ENCODE data around the gene CNTN4.

DNA sequence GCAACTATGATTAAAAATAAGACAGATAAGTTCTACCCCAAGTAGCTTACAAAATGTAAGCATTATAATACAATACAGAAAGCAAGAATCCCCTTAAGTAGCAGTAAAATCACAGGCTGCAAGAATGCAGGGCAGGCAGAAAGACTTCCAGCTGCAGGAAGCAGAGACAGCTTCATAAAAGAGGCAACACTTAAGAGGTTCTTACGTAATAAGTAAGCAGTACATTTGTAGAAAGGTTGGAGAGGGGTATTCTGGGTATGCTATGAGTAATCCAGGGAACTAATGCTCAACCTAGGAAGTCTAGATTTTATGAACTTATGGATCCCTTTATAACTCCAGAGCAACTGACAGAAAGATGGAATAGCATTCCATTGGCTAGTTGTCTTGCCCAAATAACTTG lies 859.9 kb downstream of the CNTN4 start:
- TF ChIP-seq POLR2A (IDR thresholded peaks at IDR 0.05), result no peak
- TF ChIP-seq, protein P1, sequence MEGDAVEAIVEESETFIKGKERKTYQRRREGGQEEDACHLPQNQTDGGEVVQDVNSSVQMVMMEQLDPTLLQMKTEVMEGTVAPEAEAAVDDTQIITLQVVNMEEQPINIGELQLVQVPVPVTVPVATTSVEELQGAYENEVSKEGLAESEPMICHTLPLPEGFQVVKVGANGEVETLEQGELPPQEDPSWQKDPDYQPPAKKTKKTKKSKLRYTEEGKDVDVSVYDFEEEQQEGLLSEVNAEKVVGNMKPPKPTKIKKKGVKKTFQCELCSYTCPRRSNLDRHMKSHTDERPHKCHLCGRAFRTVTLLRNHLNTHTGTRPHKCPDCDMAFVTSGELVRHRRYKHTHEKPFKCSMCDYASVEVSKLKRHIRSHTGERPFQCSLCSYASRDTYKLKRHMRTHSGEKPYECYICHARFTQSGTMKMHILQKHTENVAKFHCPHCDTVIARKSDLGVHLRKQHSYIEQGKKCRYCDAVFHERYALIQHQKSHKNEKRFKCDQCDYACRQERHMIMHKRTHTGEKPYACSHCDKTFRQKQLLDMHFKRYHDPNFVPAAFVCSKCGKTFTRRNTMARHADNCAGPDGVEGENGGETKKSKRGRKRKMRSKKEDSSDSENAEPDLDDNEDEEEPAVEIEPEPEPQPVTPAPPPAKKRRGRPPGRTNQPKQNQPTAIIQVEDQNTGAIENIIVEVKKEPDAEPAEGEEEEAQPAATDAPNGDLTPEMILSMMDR (IDR thresholded peaks at IDR 0.05), result no peak
